ENCODE results near the gene UBE2D1. TPM values are rescaled to one million over a fixed set of nuclear protein-coding genes. Genes with fewer than 3 reads are reported as not detected.

Gene UBE2D1
- total RNA-seq, 1 experiment from 2014 or later: 24.6 TPM

GRCh38 chr10:58384999-58385783 is 50.4 kb downstream of the UBE2D1 start, which contains the start of gene TFAM:
TSS of gene TFAM (plus strand) at chr10:58385410. CDS start at chr10:58385548, 138 bp downstream.
- ATAC-seq (peak; percentile 96), DNase-seq (ENCODE audit: low spot score) (peak; percentile 97)
- POLR2A ChIA-PET: interaction anchor here (0.6 to 2.0 kb wide), 2 partner anchors 29 to 50 kb away, joined by 3 to 10 read pairs; partner anchors contain the start of gene UBE2D1
- Mint-ChIP-seq H3K27me3 (ENCODE audit: low read depth) (no peaks in the 10 kb centered on the region), H3K27ac (peak within 1 kb of the TSS; percentile 94), H3K4me1 (peaks cover 15% of the 10 kb centered on the region), H3K36me3 (peaks cover 30% of the 10 kb centered on the region), H3K4me3 (peak within 1 kb of the TSS; percentile 93), H3K9me3 (no peaks in the 10 kb centered on the region)
- CTCF ChIA-PET: interaction anchor here (0.7 to 2.6 kb wide), 20 partner anchors 8 to 208 kb away, joined by 3 to 24 read pairs (median 4); partner anchors contain the start of genes CISD1 and UBE2D1
- TF ChIP-seq ZMAT4 (CRISPR knock-in tag; IDR thresholded peaks at IDR 0.05) (no peak), ZNF396 (CRISPR knock-in tag; IDR thresholded peaks at IDR 0.05; ENCODE audit: borderline replicate concordance) (no peak), HMGXB4 (CRISPR knock-in tag; IDR thresholded peaks at IDR 0.05) (peak; percentile 98), ZBTB43 (CRISPR knock-in tag; IDR thresholded peaks at IDR 0.05) (peak; percentile 76), AR (CRISPR knock-in tag; IDR thresholded peaks at IDR 0.05) (no peak), KAT7 (CRISPR knock-in tag; IDR thresholded peaks at IDR 0.05; ENCODE audit: borderline replicate concordance) (peak; percentile 64; the same call in 1 of the 2 replicates), FOXK1 (CRISPR knock-in tag; IDR thresholded peaks at IDR 0.05) (peak; percentile 90; the same call in 1 of the 2 replicates), TP53 (CRISPR knock-in tag; IDR thresholded peaks at IDR 0.05) (no peak), ZNF416 (CRISPR knock-in tag; IDR thresholded peaks at IDR 0.05) (peak; percentile 15; the same call in 1 of the 2 replicates), E2F5 (CRISPR knock-in tag; IDR thresholded peaks at IDR 0.05) (peak; percentile 82; the same call in 1 of the 2 replicates), CREB1 (CRISPR knock-in tag; IDR thresholded peaks at IDR 0.05) (peak; percentile 31; the same call in 1 of the 2 replicates), ARID4B (CRISPR knock-in tag; IDR thresholded peaks at IDR 0.05; ENCODE audit: borderline replicate concordance) (no peak), MXD4 (CRISPR knock-in tag; IDR thresholded peaks at IDR 0.05; ENCODE audit: borderline replicate concordance) (no peak), USF1 (CRISPR knock-in tag; IDR thresholded peaks at IDR 0.05) (no peak), STAT6 (CRISPR knock-in tag; conservative IDR thresholded peaks at IDR 0.05; ENCODE audit: low read depth) (no peak), JUN (CRISPR knock-in tag; IDR thresholded peaks at IDR 0.05) (no peak), ETV6 (CRISPR knock-in tag; IDR thresholded peaks at IDR 0.05) (0 out of 2 replicates have a peak, but pooled peaks have one; percentile 27), GRHL2 (CRISPR knock-in tag; IDR thresholded peaks at IDR 0.05; ENCODE audit: insufficient replicate concordance, severe bottlenecking) (no peak), SMAD3 (CRISPR knock-in tag; IDR thresholded peaks at IDR 0.05; ENCODE audit: borderline replicate concordance) (no peak), SOX15 (CRISPR knock-in tag; IDR thresholded peaks at IDR 0.05) (no peak)
